Measurements from ENCODE around the gene PRKCB. TPM values are rescaled to one million over a fixed set of nuclear protein-coding genes. Genes with fewer than 3 reads are reported as not detected.

Gene PRKCB
- total RNA-seq, 6 experiments from 2014 or later = not detected

DNA sequence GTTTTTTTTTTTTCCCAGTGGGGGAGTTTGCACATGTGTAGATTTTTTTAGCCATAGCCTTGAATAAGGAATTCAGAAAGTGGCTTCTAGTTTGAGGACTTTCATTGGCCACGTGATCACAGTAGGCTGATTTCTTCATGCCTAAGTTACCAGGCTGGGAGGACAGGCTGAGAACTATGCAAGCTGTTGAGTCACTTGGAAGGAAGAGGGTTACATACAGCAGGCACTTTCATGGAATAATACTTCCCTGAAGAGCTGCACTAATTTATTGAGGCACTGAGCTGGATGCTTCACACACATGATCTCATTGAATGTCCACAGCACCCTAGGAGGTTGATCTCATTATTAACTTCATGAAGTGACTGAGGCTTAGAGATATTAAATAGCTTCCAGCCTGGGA lies 22.8 kb downstream of the PRKCB start:
- Mint-ChIP-seq H3K27ac (no peak overlapping the region), H3K36me3 (ENCODE audit: low read depth) (no peaks in the 10 kb centered on the region; the same call in 1 of the 2 replicates), H3K9me3 (peaks cover 10% of the 10 kb centered on the region), H3K4me3 (no peak overlapping the region), H3K4me1 (ENCODE audit: low read depth) (no peaks in the 10 kb centered on the region), H3K27me3 (ENCODE audit: insufficient read depth) (peaks cover 2% of the 10 kb centered on the region)
- TF ChIP-seq, protein P1, sequence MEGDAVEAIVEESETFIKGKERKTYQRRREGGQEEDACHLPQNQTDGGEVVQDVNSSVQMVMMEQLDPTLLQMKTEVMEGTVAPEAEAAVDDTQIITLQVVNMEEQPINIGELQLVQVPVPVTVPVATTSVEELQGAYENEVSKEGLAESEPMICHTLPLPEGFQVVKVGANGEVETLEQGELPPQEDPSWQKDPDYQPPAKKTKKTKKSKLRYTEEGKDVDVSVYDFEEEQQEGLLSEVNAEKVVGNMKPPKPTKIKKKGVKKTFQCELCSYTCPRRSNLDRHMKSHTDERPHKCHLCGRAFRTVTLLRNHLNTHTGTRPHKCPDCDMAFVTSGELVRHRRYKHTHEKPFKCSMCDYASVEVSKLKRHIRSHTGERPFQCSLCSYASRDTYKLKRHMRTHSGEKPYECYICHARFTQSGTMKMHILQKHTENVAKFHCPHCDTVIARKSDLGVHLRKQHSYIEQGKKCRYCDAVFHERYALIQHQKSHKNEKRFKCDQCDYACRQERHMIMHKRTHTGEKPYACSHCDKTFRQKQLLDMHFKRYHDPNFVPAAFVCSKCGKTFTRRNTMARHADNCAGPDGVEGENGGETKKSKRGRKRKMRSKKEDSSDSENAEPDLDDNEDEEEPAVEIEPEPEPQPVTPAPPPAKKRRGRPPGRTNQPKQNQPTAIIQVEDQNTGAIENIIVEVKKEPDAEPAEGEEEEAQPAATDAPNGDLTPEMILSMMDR (IDR thresholded peaks at IDR 0.05) = no peak
- DNase-seq = no peak

DNA sequence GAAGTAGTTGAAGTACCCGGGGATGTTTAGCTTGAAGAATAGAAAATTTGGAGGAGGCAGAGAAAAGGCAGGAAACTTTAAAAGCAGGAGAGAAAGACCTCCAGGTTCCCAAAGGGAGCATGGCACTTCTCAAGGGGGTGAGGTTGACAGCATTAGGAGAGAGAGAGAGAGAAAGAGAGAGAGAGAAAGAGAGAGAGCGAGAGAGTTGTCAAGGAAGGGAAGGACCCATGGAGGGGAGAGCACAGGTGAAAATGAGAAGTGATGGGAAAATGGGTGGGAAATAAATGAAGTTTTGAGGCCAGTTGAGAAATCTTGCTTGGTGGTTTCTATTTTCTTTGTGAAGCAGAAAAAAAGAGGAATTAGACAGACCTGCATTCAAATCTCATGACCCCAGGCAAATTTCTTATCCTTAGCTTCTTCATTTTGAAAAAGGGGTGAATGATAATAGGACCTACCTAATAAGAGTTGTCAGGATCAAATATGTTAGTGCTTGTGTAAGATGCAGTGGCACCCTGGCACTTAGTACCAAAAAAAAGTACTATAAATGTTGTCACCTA lies 24.0 kb downstream of the PRKCB start:
- H3K4me3 Mint-ChIP-seq = no peak overlapping the region
- peaks cover 2% of the 10 kb centered on the region for H3K27me3 Mint-ChIP-seq (ENCODE audit: insufficient read depth)
- no peaks in the 10 kb centered on the region; the same call in 1 of the 2 replicates for H3K36me3 Mint-ChIP-seq (ENCODE audit: low read depth)
- peaks cover 11% of the 10 kb centered on the region for H3K9me3 Mint-ChIP-seq
- DNase-seq = no peak
- H3K4me1 Mint-ChIP-seq (ENCODE audit: low read depth) = no peaks in the 10 kb centered on the region
- TF ChIP-seq, protein P1 (IDR thresholded peaks at IDR 0.05) = no peak
- no peak overlapping the region for H3K27ac Mint-ChIP-seq

DNA sequence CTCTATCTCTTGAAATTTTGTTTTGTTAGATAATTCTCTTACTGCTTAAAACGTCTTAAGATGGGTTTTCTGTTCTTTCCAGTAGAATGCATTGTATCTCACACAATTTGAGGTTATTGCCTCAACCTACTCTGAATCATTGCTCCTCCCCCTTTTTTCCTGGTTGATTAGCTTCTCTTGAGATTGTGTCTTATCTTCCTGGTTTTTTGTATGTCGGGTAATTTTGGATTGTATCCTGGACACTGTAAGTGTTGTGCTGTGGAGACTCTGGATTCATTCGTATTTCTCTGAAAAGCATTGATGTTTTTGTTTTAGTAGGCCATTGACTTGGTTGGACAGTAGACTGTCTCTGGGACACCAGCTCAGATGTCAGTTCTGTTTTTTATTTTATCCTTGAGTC lies 26.1 kb downstream of the PRKCB start:
- no peak overlapping the region for H3K27ac Mint-ChIP-seq
- H3K4me1 Mint-ChIP-seq (ENCODE audit: low read depth) = no peaks in the 10 kb centered on the region
- TF ChIP-seq, protein P1 (IDR thresholded peaks at IDR 0.05) = no peak
- peaks cover 10% of the 10 kb centered on the region; the same call in 1 of the 2 replicates for H3K9me3 Mint-ChIP-seq
- no peak for DNase-seq
- H3K27me3 Mint-ChIP-seq (ENCODE audit: insufficient read depth) = peaks cover 2% of the 10 kb centered on the region
- H3K36me3 Mint-ChIP-seq (ENCODE audit: low read depth) = no peaks in the 10 kb centered on the region; the same call in 1 of the 2 replicates
- H3K4me3 Mint-ChIP-seq = no peak overlapping the region

DNA sequence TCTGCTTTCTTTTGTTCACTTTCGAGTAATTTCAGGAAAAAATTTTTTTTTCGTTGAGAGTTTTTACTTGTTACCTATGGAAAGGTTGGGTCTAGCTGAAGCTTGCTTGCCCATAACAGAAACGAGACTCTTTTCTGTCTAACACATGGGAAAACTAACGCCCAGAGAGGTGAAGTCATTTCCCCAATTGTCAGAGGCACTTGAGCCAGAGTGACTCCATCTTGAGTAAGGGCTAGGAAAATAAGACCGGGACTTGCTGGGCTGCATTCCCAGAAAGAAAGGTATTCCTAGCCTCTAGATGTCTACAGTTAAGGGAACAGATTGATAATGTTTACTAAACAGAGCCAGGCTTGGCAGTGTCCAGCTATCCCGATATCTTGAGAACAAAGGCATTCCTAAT lies 26.8 kb downstream of the PRKCB start:
- no peak overlapping the region for H3K27ac Mint-ChIP-seq
- TF ChIP-seq, protein P1 (IDR thresholded peaks at IDR 0.05) = no peak
- DNase-seq = no peak
- peaks cover 10% of the 10 kb centered on the region; the same call in 1 of the 2 replicates for H3K9me3 Mint-ChIP-seq
- H3K27me3 Mint-ChIP-seq (ENCODE audit: insufficient read depth) = peaks cover 2% of the 10 kb centered on the region; the same call in 1 of the 2 replicates
- H3K36me3 Mint-ChIP-seq (ENCODE audit: low read depth) = no peaks in the 10 kb centered on the region
- no peaks in the 10 kb centered on the region for H3K4me1 Mint-ChIP-seq (ENCODE audit: low read depth)
- H3K4me3 Mint-ChIP-seq = no peak overlapping the region

DNA sequence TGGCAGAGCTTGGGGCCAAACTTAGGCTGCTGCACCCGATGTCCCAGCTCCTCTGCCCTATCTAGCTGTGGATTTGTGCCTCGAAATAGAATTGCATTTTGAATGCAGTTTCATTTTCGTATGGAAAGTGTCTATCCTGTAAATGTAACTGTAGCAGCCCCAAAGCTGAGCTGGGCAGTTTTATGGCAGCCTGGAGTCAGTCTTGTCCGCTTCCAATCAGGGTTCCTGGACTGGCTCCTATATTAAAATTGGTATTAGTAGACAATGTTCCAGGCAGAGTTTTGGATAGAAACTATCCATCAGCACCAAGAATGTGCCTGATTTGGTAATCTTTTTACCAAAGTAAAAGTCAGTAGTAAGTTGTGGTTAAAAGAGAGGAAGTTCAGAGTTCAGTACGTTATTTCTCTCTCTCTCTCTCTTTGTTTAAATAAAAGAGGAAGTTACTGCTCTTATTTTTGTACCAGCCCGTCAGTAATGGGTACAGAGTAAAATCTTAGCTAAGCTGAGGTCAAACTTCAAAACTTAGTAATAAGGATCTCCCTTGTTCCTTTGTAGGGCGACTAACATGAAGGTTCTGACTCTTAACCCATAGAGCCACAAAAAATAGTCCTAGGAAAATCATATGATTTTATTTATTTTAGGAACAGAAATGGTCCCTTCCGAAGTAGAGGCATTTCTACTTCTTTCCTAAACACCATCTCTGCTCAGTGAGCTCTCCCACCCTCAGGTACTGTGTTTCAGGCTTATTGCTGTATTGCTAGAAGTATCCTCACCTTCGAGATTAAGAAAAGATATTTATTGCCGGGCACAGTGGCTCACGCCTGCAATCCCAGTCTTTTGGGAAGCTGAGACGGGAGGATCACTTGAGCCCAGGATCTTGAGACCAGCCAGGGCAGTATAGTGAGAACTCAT lies 28.0 kb downstream of the PRKCB start:
- TF ChIP-seq, protein P1 (IDR thresholded peaks at IDR 0.05) = no peak
- Mint-ChIP-seq H3K4me3 (no peak overlapping the region), H3K27ac (no peak overlapping the region), H3K4me1 (ENCODE audit: low read depth) (no peaks in the 10 kb centered on the region), H3K9me3 (peaks cover 4% of the 10 kb centered on the region; the same call in 1 of the 2 replicates), H3K27me3 (ENCODE audit: insufficient read depth) (peaks cover 2% of the 10 kb centered on the region; the same call in 1 of the 2 replicates), H3K36me3 (ENCODE audit: low read depth) (no peaks in the 10 kb centered on the region)
- DNase-seq = no peak
